ENCODE results near the gene ACTG1.

DNA sequence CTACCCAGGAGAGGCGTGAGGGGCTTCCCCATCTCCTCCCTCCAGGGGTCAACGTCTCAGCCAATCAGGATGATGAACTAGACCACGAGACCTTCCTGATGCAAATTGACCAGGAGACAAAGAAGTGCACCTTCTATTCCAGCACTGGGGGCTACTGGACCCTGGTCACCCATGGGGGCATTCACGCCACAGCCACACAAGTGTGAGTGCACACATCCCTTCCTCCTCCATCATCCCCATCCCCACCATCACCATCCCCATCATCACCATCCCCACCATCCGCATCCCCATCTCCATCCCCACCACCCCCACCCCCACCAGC lies 22.4 kb upstream of the ACTG1 start:
- TF ChIP-seq, protein P1, sequence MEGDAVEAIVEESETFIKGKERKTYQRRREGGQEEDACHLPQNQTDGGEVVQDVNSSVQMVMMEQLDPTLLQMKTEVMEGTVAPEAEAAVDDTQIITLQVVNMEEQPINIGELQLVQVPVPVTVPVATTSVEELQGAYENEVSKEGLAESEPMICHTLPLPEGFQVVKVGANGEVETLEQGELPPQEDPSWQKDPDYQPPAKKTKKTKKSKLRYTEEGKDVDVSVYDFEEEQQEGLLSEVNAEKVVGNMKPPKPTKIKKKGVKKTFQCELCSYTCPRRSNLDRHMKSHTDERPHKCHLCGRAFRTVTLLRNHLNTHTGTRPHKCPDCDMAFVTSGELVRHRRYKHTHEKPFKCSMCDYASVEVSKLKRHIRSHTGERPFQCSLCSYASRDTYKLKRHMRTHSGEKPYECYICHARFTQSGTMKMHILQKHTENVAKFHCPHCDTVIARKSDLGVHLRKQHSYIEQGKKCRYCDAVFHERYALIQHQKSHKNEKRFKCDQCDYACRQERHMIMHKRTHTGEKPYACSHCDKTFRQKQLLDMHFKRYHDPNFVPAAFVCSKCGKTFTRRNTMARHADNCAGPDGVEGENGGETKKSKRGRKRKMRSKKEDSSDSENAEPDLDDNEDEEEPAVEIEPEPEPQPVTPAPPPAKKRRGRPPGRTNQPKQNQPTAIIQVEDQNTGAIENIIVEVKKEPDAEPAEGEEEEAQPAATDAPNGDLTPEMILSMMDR (IDR thresholded peaks at IDR 0.05) = no peak
- TF ChIP-seq, protein P2, sequence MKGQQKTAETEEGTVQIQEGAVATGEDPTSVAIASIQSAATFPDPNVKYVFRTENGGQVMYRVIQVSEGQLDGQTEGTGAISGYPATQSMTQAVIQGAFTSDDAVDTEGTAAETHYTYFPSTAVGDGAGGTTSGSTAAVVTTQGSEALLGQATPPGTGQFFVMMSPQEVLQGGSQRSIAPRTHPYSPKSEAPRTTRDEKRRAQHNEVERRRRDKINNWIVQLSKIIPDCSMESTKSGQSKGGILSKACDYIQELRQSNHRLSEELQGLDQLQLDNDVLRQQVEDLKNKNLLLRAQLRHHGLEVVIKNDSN (IDR thresholded peaks at IDR 0.05; ENCODE audit: borderline replicate concordance, low read depth) = no peak
- TF ChIP-seq, protein P3, sequence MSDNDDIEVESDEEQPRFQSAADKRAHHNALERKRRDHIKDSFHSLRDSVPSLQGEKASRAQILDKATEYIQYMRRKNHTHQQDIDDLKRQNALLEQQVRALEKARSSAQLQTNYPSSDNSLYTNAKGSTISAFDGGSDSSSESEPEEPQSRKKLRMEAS (IDR thresholded peaks at IDR 0.05; ENCODE audit: low read depth) = no peak
- TF ChIP-seq, protein P4, sequence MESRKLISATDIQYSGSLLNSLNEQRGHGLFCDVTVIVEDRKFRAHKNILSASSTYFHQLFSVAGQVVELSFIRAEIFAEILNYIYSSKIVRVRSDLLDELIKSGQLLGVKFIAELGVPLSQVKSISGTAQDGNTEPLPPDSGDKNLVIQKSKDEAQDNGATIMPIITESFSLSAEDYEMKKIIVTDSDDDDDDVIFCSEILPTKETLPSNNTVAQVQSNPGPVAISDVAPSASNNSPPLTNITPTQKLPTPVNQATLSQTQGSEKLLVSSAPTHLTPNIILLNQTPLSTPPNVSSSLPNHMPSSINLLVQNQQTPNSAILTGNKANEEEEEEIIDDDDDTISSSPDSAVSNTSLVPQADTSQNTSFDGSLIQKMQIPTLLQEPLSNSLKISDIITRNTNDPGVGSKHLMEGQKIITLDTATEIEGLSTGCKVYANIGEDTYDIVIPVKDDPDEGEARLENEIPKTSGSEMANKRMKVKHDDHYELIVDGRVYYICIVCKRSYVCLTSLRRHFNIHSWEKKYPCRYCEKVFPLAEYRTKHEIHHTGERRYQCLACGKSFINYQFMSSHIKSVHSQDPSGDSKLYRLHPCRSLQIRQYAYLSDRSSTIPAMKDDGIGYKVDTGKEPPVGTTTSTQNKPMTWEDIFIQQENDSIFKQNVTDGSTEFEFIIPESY (IDR thresholded peaks at IDR 0.05; ENCODE audit: borderline replicate concordance, low read depth) = no peak
- TF ChIP-seq YY1 (IDR thresholded peaks at IDR 0.05; ENCODE audit: low read depth) (no peak), EP300 (IDR thresholded peaks at IDR 0.05; ENCODE audit: borderline replicate concordance in 1 of 2, low read depth in 1 of 2, low read length in 1 of 2) (no peak), RAD21 (IDR thresholded peaks at IDR 0.05; ENCODE audit: low read length) (no peak), TAF1 (IDR thresholded peaks at IDR 0.05; ENCODE audit: borderline replicate concordance, low read depth, low read length) (no peak), ELF1 (IDR thresholded peaks at IDR 0.05) (no peak; the same call in 1 of the 2 replicates), CHD2 (IDR thresholded peaks at IDR 0.05; ENCODE audit: low read length, partially characterized antibody) (no peak), POLR2AphosphoS5 (IDR thresholded peaks at IDR 0.05; ENCODE audit: low read depth, low read length) (no peak), JUND (IDR thresholded peaks at IDR 0.05) (no peak), SIN3A (IDR thresholded peaks at IDR 0.05; ENCODE audit: borderline replicate concordance, low read depth, low read length) (no peak)
- TF ChIP-seq, protein P5, sequence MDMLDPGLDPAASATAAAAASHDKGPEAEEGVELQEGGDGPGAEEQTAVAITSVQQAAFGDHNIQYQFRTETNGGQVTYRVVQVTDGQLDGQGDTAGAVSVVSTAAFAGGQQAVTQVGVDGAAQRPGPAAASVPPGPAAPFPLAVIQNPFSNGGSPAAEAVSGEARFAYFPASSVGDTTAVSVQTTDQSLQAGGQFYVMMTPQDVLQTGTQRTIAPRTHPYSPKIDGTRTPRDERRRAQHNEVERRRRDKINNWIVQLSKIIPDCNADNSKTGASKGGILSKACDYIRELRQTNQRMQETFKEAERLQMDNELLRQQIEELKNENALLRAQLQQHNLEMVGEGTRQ (IDR thresholded peaks at IDR 0.05; ENCODE audit: borderline replicate concordance, low read depth, low read length) = no peak

All from SK-N-SH (cell line).